Ovary (tissue), 3 donors: ENCODE measurements around the gene WDR55.

Experiments
- EP300 ChIP-seq: sonication (generic); formaldehyde crosslinking; IDR thresholded peaks from one replicate; pipeline ENCODE4 v1.6.1; 2017; ENCODE audit warnings: antibody characterized with exemption
- TF ChIP-seq, protein P1 (sequence below), 3 donors: fragments of 450-650 bp in 2 of 3; fragments of 200-600 bp in 1 of 3; IDR thresholded peaks; one replicate each; pipeline versions ENCODE4 v1.5.1 to v1.8.0; 2016 to 2022; ENCODE audit warnings: antibody characterized with exemption in 3 of 3, mild to moderate bottlenecking in 1 of 3
- donor health status: DM: no; HTN: no; CAD: no.

- TF ChIP-seq, protein P1, sequence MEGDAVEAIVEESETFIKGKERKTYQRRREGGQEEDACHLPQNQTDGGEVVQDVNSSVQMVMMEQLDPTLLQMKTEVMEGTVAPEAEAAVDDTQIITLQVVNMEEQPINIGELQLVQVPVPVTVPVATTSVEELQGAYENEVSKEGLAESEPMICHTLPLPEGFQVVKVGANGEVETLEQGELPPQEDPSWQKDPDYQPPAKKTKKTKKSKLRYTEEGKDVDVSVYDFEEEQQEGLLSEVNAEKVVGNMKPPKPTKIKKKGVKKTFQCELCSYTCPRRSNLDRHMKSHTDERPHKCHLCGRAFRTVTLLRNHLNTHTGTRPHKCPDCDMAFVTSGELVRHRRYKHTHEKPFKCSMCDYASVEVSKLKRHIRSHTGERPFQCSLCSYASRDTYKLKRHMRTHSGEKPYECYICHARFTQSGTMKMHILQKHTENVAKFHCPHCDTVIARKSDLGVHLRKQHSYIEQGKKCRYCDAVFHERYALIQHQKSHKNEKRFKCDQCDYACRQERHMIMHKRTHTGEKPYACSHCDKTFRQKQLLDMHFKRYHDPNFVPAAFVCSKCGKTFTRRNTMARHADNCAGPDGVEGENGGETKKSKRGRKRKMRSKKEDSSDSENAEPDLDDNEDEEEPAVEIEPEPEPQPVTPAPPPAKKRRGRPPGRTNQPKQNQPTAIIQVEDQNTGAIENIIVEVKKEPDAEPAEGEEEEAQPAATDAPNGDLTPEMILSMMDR (IDR thresholded peaks at IDR 0.05) = no peak
- no peak for TF ChIP-seq EP300
Observed at GRCh38 chr5:140677947-140678346, 13.2 kb downstream of the WDR55 start.
